H1 (cell line): ENCODE results near the gene AMER2. TPM values are rescaled to one million over a fixed set of nuclear protein-coding genes. Genes with fewer than 3 reads are reported as not detected.

Source experiments
- CTCF ChIA-PET: fragments of 300-600 bp; sonication (Branson Sonifier 250); formaldehyde crosslinking; loops from one replicate; lab custom pipeline; 2021; ENCODE audit not compliant: partially characterized antibody; lab: Charles Lee
- POLR2A ChIA-PET: fragments of 300-600 bp; sonication (Branson Sonifier 250); formaldehyde crosslinking; loops from one replicate; lab custom pipeline; 2021; ENCODE audit warnings: inconsistent platforms; ENCODE audit not compliant: partially characterized antibody; lab: Charles Lee
- DNase-seq, 2 experiments: peaks; one replicate each; pipeline versions ENCODE4 v3.0.0 to v3.0.0-alpha.2; 2010 to 2022; ENCODE audit warnings: low spot score in 2 of 2, low read depth in 1 of 2, mixed read lengths in 1 of 2
- FAIRE-seq: peaks from 2 replicates; lab custom pipeline; 2011; peaks lifted over from hg19 to GRCh38; lab: Jason Lieb, UNC
- H2AFZ ChIP-seq: 2 replicates; pipeline ENCODE4 v1.8.1; 2012; ENCODE audit warnings: low read length, inconsistent platforms
- H2AK5ac ChIP-seq: 2 replicates; pipeline ENCODE4 v1.6.1; 2013; ENCODE audit warnings: low read depth, low read length
- H2BK120ac ChIP-seq: replicated peaks from 2 replicates; pipeline ENCODE3; 2013; ENCODE audit warnings: low read depth, low read length, inconsistent platforms
- H2BK12ac ChIP-seq: 2 replicates; pipeline ENCODE4 v1.6.1; 2013; ENCODE audit warnings: low read depth, low read length
- H2BK15ac ChIP-seq: 2 replicates; pipeline ENCODE4 v1.6.1; 2013; ENCODE audit warnings: low read length
- H2BK20ac ChIP-seq: 2 replicates; pipeline ENCODE4 v1.6.1; 2013; ENCODE audit warnings: low read length
- H2BK5ac ChIP-seq: 2 replicates; pipeline ENCODE4 v1.6.1; 2013; ENCODE audit warnings: low read depth, low read length
- H3K14ac ChIP-seq: 2 replicates; pipeline ENCODE4 v1.6.1; 2013; ENCODE audit warnings: inconsistent platforms; ENCODE audit not compliant: insufficient read length
- H3K18ac ChIP-seq: 2 replicates; pipeline ENCODE4 v1.6.1; 2013; ENCODE audit warnings: low read length; ENCODE audit errors: extremely low read depth
- H3K23ac ChIP-seq: 2 replicates; pipeline ENCODE4 v1.6.1; 2013; ENCODE audit warnings: inconsistent platforms; ENCODE audit not compliant: insufficient read length
- H3K23me2 ChIP-seq: 2 replicates; pipeline ENCODE4 v1.6.1; 2013; ENCODE audit warnings: low read depth, low read length
- H3K27ac ChIP-seq: 2 replicates; pipeline ENCODE4 v1.6.1; 2011; ENCODE audit warnings: low read depth, low read length, inconsistent platforms
- H3K27me3 ChIP-seq, 4 experiments: replicated peaks in 1 of 4; 1 replicate in 1 of 4; 2 replicates in 3 of 4; pipeline versions ENCODE4 v1.6.1 to v1.8.1; 2011 to 2013; ENCODE audit warnings: low read length in 3 of 4, mild to moderate bottlenecking in 3 of 4, inconsistent platforms in 2 of 4, mixed read lengths in 2 of 4, moderate library complexity in 1 of 4; ENCODE audit not compliant: control insufficient read depth in 3 of 4, insufficient read depth in 3 of 4; ENCODE audit errors: extremely low read depth in 1 of 4
- H3K36me3 ChIP-seq, 4 experiments: 2 replicates each; pipeline versions ENCODE4 v1.6.1 to v1.8.1; 2011 to 2013; ENCODE audit warnings: mild to moderate bottlenecking in 4 of 4, low read length in 3 of 4, moderate library complexity in 2 of 4, control low read depth in 1 of 4, inconsistent platforms in 1 of 4; ENCODE audit not compliant: insufficient read depth in 4 of 4, control insufficient read depth in 2 of 4
- H3K4ac ChIP-seq: replicated peaks from 2 replicates; pipeline ENCODE3; 2013; ENCODE audit warnings: low read length, low read depth, mixed read lengths, inconsistent platforms; ENCODE audit not compliant: insufficient read length
- H3K4me1 ChIP-seq, 4 experiments: replicated peaks in 1 of 4; 1 replicate in 1 of 4; 2 replicates in 3 of 4; pipeline versions ENCODE4 v1.6.1 to v1.8.1; 2011 to 2013; ENCODE audit warnings: low read length in 3 of 4, inconsistent platforms in 2 of 4, mixed read lengths in 1 of 4; ENCODE audit not compliant: insufficient read depth in 4 of 4, control insufficient read depth in 3 of 4
- H3K4me2 ChIP-seq, 2 experiments: 2 replicates each; pipeline versions ENCODE4 v1.6.1 to v1.8.1; 2011 to 2013; ENCODE audit warnings: low read depth in 2 of 2, low read length in 2 of 2, control low read depth in 1 of 2, inconsistent platforms in 1 of 2, mild to moderate bottlenecking in 1 of 2; ENCODE audit not compliant: insufficient read depth in 1 of 2
- H3K4me3 ChIP-seq, 4 experiments: fragments of 200-600, 300-600 bp in 1 of 4; sonication (generic), shearing (Covaris generic), sonication (Bioruptor Twin) in 1 of 4; 2 replicates each; pipeline versions ENCODE4 v1.5.1 to v1.8.1; 2011 to 2016; ENCODE audit warnings: low read length in 4 of 4, low read depth in 3 of 4, control low read depth in 2 of 4, inconsistent platforms in 2 of 4, mild to moderate bottlenecking in 2 of 4, mixed read lengths in 1 of 4, moderate library complexity in 1 of 4; ENCODE audit not compliant: insufficient read depth in 2 of 4; ENCODE audit errors: extremely low read depth in 1 of 4
- H3K56ac ChIP-seq: replicated peaks from 2 replicates; pipeline ENCODE3; 2013; ENCODE audit warnings: low read depth, mild to moderate bottlenecking, mixed read lengths, low read length, inconsistent platforms; ENCODE audit not compliant: insufficient read length
- H3K79me1 ChIP-seq: 2 replicates; pipeline ENCODE4 v1.6.1; 2013; ENCODE audit warnings: low read depth, low read length, control low read depth
- H3K79me2 ChIP-seq, 2 experiments: 2 replicates each; pipeline versions ENCODE4 v1.6.1 to v1.8.1; 2012 to 2013; ENCODE audit warnings: low read length in 2 of 2, mild to moderate bottlenecking in 2 of 2, inconsistent platforms in 1 of 2; ENCODE audit not compliant: insufficient read depth in 2 of 2, control insufficient read depth in 1 of 2
- H3K9ac ChIP-seq, 4 experiments: replicated peaks in 1 of 4; 1 replicate in 1 of 4; 2 replicates in 3 of 4; pipeline versions ENCODE4 v1.6.1 to v1.8.1; 2011 to 2013; ENCODE audit warnings: low read depth in 3 of 4, low read length in 3 of 4, control low read depth in 2 of 4, mild to moderate bottlenecking in 2 of 4, moderate library complexity in 2 of 4, inconsistent platforms in 1 of 4; ENCODE audit errors: extremely low read depth in 1 of 4
- H3K9me3 ChIP-seq, 2 experiments: 2 replicates each; pipeline versions ENCODE4 v1.6.1 to v1.8.1; 2012 to 2013; ENCODE audit warnings: mild to moderate bottlenecking in 2 of 2, moderate library complexity in 2 of 2, control low read depth in 1 of 2, inconsistent platforms in 1 of 2, low read depth in 1 of 2, low read length in 1 of 2, mixed read lengths in 1 of 2; ENCODE audit not compliant: insufficient read depth in 2 of 2
- H4K20me1 ChIP-seq, 2 experiments: replicated peaks in 1 of 2; 2 replicates each; pipeline versions ENCODE3 to v1.8.1; 2011 to 2013; ENCODE audit warnings: inconsistent platforms in 2 of 2, low read length in 2 of 2, mild to moderate bottlenecking in 1 of 2; ENCODE audit not compliant: insufficient read depth in 2 of 2, control insufficient read depth in 1 of 2
- H4K5ac ChIP-seq: 2 replicates; pipeline ENCODE4 v1.6.1; 2013; ENCODE audit warnings: low read length, low read depth, mixed read lengths, inconsistent platforms; ENCODE audit not compliant: insufficient read length
- H4K8ac ChIP-seq: 2 replicates; pipeline ENCODE4 v1.8.0; 2013; ENCODE audit warnings: mild to moderate bottlenecking, moderate library complexity, low read length, inconsistent platforms; ENCODE audit not compliant: insufficient read depth; ENCODE audit errors: extremely low read depth
- H4K91ac ChIP-seq: replicated peaks from 2 replicates; pipeline ENCODE3; 2013; ENCODE audit warnings: low read length, mixed read lengths, inconsistent platforms; ENCODE audit not compliant: insufficient read length
- SIRT6 ChIP-seq: IDR thresholded peaks from one replicate; pipeline ENCODE4 v1.7.1; 2012; ENCODE audit warnings: low read length, inconsistent platforms
- WGBS, 2 experiments: shearing (Covaris generic) in 1 of 2; methylation state at CpG; one replicate each; pipeline versions ENCODE4 v1.1.6 to v1.1.7; 2013 to 2015; ENCODE audit warnings: low lambda C conversion rate in 2 of 2, mixed read lengths in 2 of 2, inconsistent platforms in 1 of 2, low coverage in 1 of 2, missing lambda C conversion rate in 1 of 2; ENCODE audit not compliant: insufficient replicate concordance in 2 of 2, insufficient coverage in 1 of 2, insufficient read length in 1 of 2; ENCODE audit errors: extremely low coverage in 1 of 2, missing lambda C conversion rate in 1 of 2; 5-methylcytosine and 5-hydroxymethylcytosine counted together
- polyA plus RNA-seq, 7 experiments: library from polyadenylated mRNA; depleted of rRNA in 3 of 7; stranded (reverse) in 5 of 7; unstranded in 2 of 7; fragments of >200 nt in 5 of 7; fragments of 200-250 nt in 2 of 7; gene quantifications; 1 replicate in 5 of 7; 2 replicates in 1 of 7; 4 replicates in 1 of 7; pipeline versions ENCODE4 v1.2.1 to v1.2.3, GENCODE V29; 2011 to 2013; ENCODE audit warnings: missing spikeins in 2 of 7, mixed read lengths in 2 of 7
- total RNA-seq: library from RNA; stranded (reverse); fragmentation: NEBNext Ultra II Directional; extraction: Animal tissue kit (Norgen Biotek cat#: 25700); gene quantifications from 2 replicates; pipeline ENCODE4 v1.2.1, GENCODE V29; 2021

Gene AMER2
- total and polyA plus RNA-seq, 2 of the 8 experiments (the other 6 are each of a cell fraction or from before 2014, with no cell fraction given): 0.14 to 0.50 TPM

DNA sequence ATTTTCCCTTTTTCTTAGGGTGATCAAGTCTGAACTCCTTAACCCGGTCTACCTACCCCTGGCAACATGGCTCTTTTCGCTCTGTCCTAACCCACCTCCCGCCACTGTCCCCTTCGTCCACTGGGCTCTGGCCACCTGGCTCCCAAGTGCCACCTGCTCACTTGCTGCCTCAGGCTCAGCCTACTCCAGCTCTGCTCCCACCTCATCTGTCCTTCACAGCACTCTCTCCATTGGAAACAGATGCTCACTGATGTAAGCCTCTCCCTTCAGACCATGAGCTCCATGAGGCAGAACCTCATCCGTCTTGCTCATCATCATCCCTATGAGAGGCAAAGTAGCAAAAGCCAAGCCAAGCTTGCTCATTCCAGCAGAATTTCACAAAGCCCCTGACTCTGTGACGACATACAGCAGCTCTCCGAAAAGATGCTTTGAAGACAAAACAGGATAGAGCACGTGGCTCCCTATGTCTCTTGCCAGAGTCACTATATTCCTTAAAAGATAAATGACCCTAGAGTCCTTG lies 35.3 kb upstream of the AMER2 start:
- Histone ChIP-seq H3K9ac (no peak overlapping the region), H3K9me3 (no peaks in the 10 kb centered on the region), H3K56ac (no peak overlapping the region), H3K79me1 (no peaks in the 10 kb centered on the region), H4K8ac (no peak overlapping the region), H3K27me3 (no peaks in the 10 kb centered on the region), H4K5ac (no peak overlapping the region), H3K23me2 (no peaks in the 10 kb centered on the region), H3K23ac (no peak overlapping the region), H2BK5ac (no peak overlapping the region), H4K20me1 (no peaks in the 10 kb centered on the region), H3K4ac (no peak overlapping the region), H2BK20ac (no peak overlapping the region), H3K14ac (no peak overlapping the region), H3K4me3 (no peak overlapping the region), H3K79me2 (no peaks in the 10 kb centered on the region), H2BK120ac (no peak overlapping the region), H2AK5ac (no peak overlapping the region), H4K91ac (no peak overlapping the region), H3K36me3 (no peaks in the 10 kb centered on the region), H2BK12ac (no peak overlapping the region), H3K27ac (no peak overlapping the region), H3K18ac (no peak overlapping the region), H3K4me2 (no peak overlapping the region), H2AFZ (no peak overlapping the region), H3K4me1 (peaks cover 0 to 5% (median under 1%) of the 10 kb centered on the region in 4 experiments; a peak in 2 of 7 replicates), H2BK15ac (no peak overlapping the region)
- ChIA-PET POLR2A (no interaction called here), CTCF (interaction anchor here (0.6 to 2.2 kb wide), 6 partner anchors 11 to 425 kb away, joined by 3 to 7 read pairs (median 3); no protein-coding TSS in a partner anchor)
- FAIRE-seq (no peak), DNase-seq (no peak)
- WGBS, 2 experiments: 91% methylated on average over 8 of the region's 8 CpGs; no CpG with 5 or more reads in 1 of the 2 experiments
- no peak for TF ChIP-seq SIRT6
